ENCODE measurements around the gene GAB2. TPM values are rescaled to one million over a fixed set of nuclear protein-coding genes. Genes with fewer than 3 reads are reported as not detected.

GAB2 gene
- total RNA-seq, 1 experiment from 2014 or later = 3.3 TPM

- Histone ChIP-seq H2BK12ac (ENCODE audit: insufficient read length, low read depth, low read length) (no peak overlapping the region), H4K8ac (replicated peaks; ENCODE audit: insufficient read length, low read depth, low read length) (no peak overlapping the region), H3K79me2 (ENCODE audit: insufficient read depth, low read length) (no peaks in the 10 kb centered on the region), H3T11ph (ENCODE audit: low read length) (no peak overlapping the region), H3K14ac (ENCODE audit: insufficient read depth, low read length) (no peak overlapping the region), H3K4ac (ENCODE audit: low read depth, low read length) (no peak overlapping the region), H3K23me2 (ENCODE audit: insufficient read length, low read depth, low read length, poor library complexity, severe bottlenecking) (no peaks in the 10 kb centered on the region), H3K23ac (ENCODE audit: insufficient read length, low read depth, low read length) (no peak overlapping the region), H2BK120ac (ENCODE audit: low read depth, low read length, poor library complexity, severe bottlenecking) (no peak overlapping the region), H4K91ac (ENCODE audit: insufficient read length, low read depth, low read length) (no peak overlapping the region), H3K9me3 (ENCODE audit: control insufficient read depth, low read depth, low read length) (no peaks in the 10 kb centered on the region), H3K27ac (ENCODE audit: insufficient read length, low read depth, low read length) (no peak overlapping the region), H4K20me1 (ENCODE audit: control insufficient read depth, insufficient read depth, insufficient read length) (no peaks in the 10 kb centered on the region), H4K5ac (ENCODE audit: insufficient read length, low read depth, low read length) (no peak overlapping the region), H2AFZ (ENCODE audit: low read length) (no peak overlapping the region), H3K56ac (ENCODE audit: insufficient read length, low read depth, low read length) (no peak overlapping the region), H2BK20ac (ENCODE audit: low read depth, low read length, poor library complexity, severe bottlenecking) (no peak overlapping the region), H3K9ac (ENCODE audit: extremely low read depth, insufficient read length, low read length) (no peak overlapping the region), H2BK15ac (ENCODE audit: low read depth, low read length) (no peak overlapping the region), H2AK5ac (ENCODE audit: insufficient read length, low read length) (no peak overlapping the region), H3K4me2 (ENCODE audit: insufficient read depth, insufficient read length, low read length) (no peak overlapping the region), H2BK5ac (ENCODE audit: insufficient read length, low read length) (no peak overlapping the region), H3K79me1 (ENCODE audit: insufficient read depth, low read depth, low read length, poor library complexity, severe bottlenecking) (no peaks in the 10 kb centered on the region), H3K27me3 (ENCODE audit: insufficient read depth, low read length) (no peaks in the 10 kb centered on the region), H3K18ac (ENCODE audit: insufficient read length, low read depth, low read length) (no peak overlapping the region), H3K4me1 (ENCODE audit: insufficient read depth, low read length) (peaks cover 5% of the 10 kb centered on the region)
- DNase-seq = no peak
- Mint-ChIP-seq H3K27me3 (ENCODE audit: low read depth) (no peaks in the 10 kb centered on the region; the same call in 1 of the 2 replicates), H3K9me3 (peaks cover 0 to 1% of the 10 kb centered on the region in 2 experiments; a peak in 2 of 5 replicates), H3K36me3 (ENCODE audit: insufficient read depth in 1 of 3, low read depth in 3 of 3) (peaks cover 0 to 7% (median 0%) of the 10 kb centered on the region in 3 experiments; a peak in 1 of 7 replicates), H3K27ac (no peak overlapping the region), H3K4me1 (peaks cover 27 to 36% of the 10 kb centered on the region in 2 experiments), H3K4me3 (no peak overlapping the region)
- no peak for TF ChIP-seq CTCF (conservative IDR thresholded peaks at IDR 0.05)
- WGBS (ENCODE audit: extremely low coverage, insufficient read length, low lambda C conversion rate) = no CpG with 5 or more reads among the region's 14 CpGs
Measured at GRCh38 chr11:78351979-78352841, 65.4 kb downstream of the GAB2 start.

All from H9 (cell line).